GM18873 (cell line): ENCODE results near the gene ZNF563.

Source experiments
- ATAC-seq: cut with Tn5 transposase; IDR thresholded peaks from one replicate; pipeline ENCODE4 v1.9.1; 2021; ENCODE audit warnings: mild to moderate bottlenecking, moderate library complexity, moderate number of reproducible peaks; ENCODE audit not compliant: unreplicated experiment, low FRiP score

The ZNF563 gene

GRCh38 chr19:12295191-12295590 lies 38.2 kb downstream of the ZNF563 start:
- no peak for ATAC-seq

DNA sequence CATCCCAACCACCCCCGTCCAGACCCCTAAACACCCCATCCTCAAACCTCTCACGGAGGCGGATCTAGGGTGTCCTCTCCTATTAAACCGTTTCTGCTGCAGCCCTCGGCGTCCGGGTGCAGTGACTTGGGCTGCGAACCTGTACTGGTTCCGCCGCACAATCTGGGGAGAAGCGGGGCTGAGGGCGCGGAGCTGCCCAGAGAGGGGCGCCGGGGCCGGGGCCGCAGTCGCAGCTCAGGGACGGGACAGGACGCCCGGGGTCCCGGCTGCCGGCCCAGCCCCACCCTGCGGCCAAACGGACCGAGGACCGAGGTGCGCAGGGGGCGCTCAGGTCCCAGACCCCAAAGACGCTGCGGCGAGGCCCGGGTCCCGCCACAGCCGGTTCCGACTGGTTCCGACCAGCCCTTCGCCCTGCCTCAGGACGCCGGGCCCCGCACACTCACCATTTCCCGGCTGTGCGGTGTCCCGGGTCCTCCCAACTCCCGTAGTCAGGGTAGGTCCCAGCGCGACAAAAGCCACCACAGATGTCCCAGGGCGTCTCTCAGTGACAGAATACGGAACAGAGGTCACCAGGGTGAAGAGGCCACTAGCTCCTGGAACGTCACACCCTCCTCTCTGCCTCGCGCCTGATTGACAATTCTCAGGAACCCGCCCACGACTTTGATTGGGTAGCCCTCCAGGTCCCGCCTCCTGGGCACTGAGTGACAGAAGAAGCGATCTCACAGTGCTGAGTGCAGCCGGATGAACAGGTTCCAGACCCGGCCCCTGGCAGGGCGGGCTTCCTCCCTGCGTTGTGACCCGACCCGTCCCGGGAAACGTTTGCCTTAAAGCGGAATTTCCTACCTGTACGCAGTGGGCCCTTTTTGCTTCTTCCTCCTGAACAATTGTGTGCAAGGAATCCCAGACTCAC lies 38.9 kb downstream of the ZNF563 start, which contains the start of gene ZNF44:
TSS of gene ZNF44 (minus strand) at position 635 of the 910 bp plus-strand sequence. CDS start at position 446, 189 bp downstream.
- ATAC-seq = peak; percentile 81

- ATAC-seq = peak; percentile 52
These were observed 39.6 kb downstream of the ZNF563 start for GRCh38 chr19:12293777-12294248.

GRCh38 chr19:12289790-12290065 lies 43.7 kb downstream of the ZNF563 start:
- ATAC-seq = no peak

GRCh38 chr19:12287958-12288500 lies 45.4 kb downstream of the ZNF563 start:
- ATAC-seq = no peak

GRCh38 chr19:12284631-12285030 lies 48.8 kb downstream of the ZNF563 start:
- ATAC-seq = no peak

DNA sequence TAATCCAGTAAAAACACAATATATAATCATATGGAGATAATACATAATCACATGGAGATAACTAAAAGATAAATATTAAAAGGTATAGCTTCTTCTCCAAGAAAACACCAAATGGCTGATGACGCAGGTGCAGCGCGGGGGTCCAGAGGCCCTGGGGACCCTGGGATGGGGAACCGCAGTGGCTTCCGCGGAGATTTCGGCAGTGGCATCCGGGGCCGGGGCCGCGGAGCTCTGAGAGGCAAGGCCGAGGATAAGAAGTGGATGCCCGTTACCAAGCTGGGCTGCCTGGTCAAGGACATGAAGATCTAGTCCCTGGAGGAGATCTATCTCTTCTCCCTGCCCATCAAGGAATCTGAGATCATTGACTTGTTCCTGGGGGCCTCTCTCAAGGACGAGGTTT lies 49.2 kb downstream of the ZNF563 start:
- ATAC-seq = no peak

- ATAC-seq = no peak
These were observed 54.7 kb downstream of the ZNF563 start for GRCh38 chr19:12278713-12279112.

DNA sequence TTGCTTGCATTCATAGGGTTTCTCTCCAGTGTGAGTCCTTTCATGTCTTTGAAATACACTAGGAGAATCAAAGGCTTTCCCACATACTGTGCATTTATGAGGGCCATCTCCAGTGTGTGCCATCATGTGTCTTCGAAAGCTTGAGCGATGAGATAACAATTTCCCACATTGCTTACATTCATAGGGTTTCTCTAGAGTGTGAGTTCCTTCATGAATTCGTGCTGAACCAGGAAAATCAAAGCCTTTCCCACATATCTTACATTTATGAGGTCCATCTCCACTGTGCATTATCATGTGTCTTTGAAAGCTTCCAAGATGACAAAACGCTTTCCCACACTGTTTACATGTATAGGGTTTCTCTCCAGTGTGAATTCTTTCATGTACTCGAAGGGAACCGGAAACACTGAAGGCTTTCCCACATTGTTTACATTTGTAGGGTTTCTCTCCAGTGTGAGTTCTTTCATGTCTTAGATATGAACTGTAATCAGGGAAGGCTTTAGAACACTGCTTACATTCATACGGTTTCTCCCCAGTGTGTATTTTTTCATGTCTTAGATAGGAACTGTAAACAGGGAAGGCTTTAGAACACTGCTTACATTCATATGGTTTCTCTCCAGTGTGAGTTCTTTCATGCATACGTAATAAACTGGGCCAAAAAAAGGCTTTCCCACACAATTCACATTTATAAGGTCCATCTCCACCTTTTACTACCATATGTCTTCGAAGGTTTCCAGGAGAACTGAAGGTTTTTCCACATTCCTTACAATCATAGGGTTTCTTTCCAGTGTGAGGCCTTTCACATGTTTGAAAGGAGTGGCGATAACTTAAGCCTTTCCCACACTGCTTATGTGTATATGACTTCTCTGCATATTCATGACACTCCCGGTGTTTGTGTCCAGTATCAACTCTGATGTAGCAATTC lies 60.2 kb downstream of the ZNF563 start:
- no peak for ATAC-seq

DNA sequence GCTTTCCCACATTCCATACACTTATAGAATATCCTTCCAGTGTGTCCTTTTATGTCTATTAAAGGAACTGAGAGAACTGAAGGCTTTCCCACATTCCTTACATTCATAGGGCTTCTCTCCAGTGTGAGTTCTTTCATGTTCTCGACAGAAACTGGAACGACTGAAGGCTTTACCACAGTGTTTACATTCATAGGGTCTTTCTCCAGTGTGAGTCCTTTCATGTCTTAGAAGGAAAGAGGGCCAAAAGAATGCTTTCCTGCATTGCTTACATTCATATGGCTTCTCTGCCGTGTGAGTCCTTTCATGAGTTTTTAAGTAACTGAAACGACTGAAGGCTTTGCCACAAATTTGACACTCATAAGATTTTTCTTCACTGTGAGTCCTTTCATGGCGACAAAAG lies 61.0 kb downstream of the ZNF563 start:
- no peak for ATAC-seq

DNA sequence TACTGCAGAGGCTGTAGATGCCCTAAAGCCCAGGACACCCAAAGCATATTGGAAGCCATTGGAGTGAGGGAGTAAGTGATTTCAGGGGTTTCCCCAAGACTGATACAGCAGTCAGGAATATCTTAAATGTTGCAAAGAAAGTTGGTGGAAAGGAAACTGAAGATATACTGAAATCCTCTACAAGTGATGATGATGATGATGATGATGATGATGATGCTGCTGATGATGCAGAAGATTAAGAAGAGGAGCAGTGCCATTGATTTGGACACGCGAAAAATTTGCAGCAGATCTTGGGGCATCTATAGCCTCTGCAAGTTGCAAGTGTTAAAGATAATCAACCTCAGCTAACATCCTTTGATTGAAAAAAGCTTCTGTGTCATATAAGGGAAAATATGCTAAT lies 62.6 kb downstream of the ZNF563 start:
- ATAC-seq = no peak
